Stimulated activated CD4-positive, alpha-beta T cell treated with anti-CD3 and anti-CD28 coated beads, Interleukin-15, amount 100 ng/mL, for 24 hours (primary cell): ENCODE measurements around the gene PTPRK.
"Not testable (repeated sequence)": the region's sequence is repeated elsewhere in the genome, so short reads cannot be mapped to it uniquely, and the experiment has no call there.

Experiments
- DNase-seq: peaks from one replicate; pipeline ENCODE4 v3.0.0-alpha.2; 2020

PTPRK gene

GRCh38 chr6:128437685-128438084 is 82.7 kb downstream of the PTPRK start:
- DNase-seq = no peak

- DNase-seq = not testable (repeated sequence)
Observed at GRCh38 chr6:128434752-128435151, 85.6 kb downstream of the PTPRK start.

GRCh38 chr6:128432394-128432793 is 88.0 kb downstream of the PTPRK start:
- no peak for DNase-seq

GRCh38 chr6:128427139-128427538 is 93.3 kb downstream of the PTPRK start:
- no peak for DNase-seq

GRCh38 chr6:128425856-128426255 is 94.5 kb downstream of the PTPRK start:
- DNase-seq = no peak

- no peak for DNase-seq
Observed at GRCh38 chr6:128422871-128423270, 97.5 kb downstream of the PTPRK start.

GRCh38 chr6:128422200-128422599 is 98.2 kb downstream of the PTPRK start:
- DNase-seq = no peak

GRCh38 chr6:128421788-128422187 is 98.6 kb downstream of the PTPRK start:
- no peak for DNase-seq

GRCh38 chr6:128417698-128418097 is 102.7 kb downstream of the PTPRK start:
- DNase-seq = no peak

- DNase-seq = no peak
Observed at GRCh38 chr6:128415387-128415786, 105.0 kb downstream of the PTPRK start.

GRCh38 chr6:128414943-128415342 is 105.5 kb downstream of the PTPRK start:
- DNase-seq = no peak

GRCh38 chr6:128413291-128413690 is 107.1 kb downstream of the PTPRK start:
- no peak for DNase-seq

GRCh38 chr6:128412680-128413079 is 107.7 kb downstream of the PTPRK start:
- DNase-seq = no peak

- no peak for DNase-seq
Observed at GRCh38 chr6:128410584-128410983, 109.8 kb downstream of the PTPRK start.

- no peak for DNase-seq
Observed at GRCh38 chr6:128409003-128409402, 111.4 kb downstream of the PTPRK start.

GRCh38 chr6:128406453-128406852 is 113.9 kb downstream of the PTPRK start:
- no peak for DNase-seq

- DNase-seq = no peak
Observed at GRCh38 chr6:128403618-128404444, 116.6 kb downstream of the PTPRK start.

- DNase-seq = no peak
Observed at GRCh38 chr6:128400875-128401274, 119.5 kb downstream of the PTPRK start.

- DNase-seq = no peak
Observed at GRCh38 chr6:128397996-128398395, 122.4 kb downstream of the PTPRK start.

- no peak for DNase-seq
Observed at GRCh38 chr6:128395596-128395995, 124.8 kb downstream of the PTPRK start.

GRCh38 chr6:128395188-128395587 is 125.2 kb downstream of the PTPRK start:
- no peak for DNase-seq

- no peak for DNase-seq
Observed at GRCh38 chr6:128394167-128394566, 126.2 kb downstream of the PTPRK start.

- DNase-seq = no peak
Observed at GRCh38 chr6:128389820-128390534, 130.4 kb downstream of the PTPRK start.

GRCh38 chr6:128388380-128388779 is 132.0 kb downstream of the PTPRK start:
- DNase-seq = no peak
